ENCODE results near the gene INSYN2B.
"Not testable (repeated sequence)": the region's sequence is repeated elsewhere in the genome, so short reads cannot be mapped to it uniquely, and the experiment has no call there.

Gene INSYN2B

DNA sequence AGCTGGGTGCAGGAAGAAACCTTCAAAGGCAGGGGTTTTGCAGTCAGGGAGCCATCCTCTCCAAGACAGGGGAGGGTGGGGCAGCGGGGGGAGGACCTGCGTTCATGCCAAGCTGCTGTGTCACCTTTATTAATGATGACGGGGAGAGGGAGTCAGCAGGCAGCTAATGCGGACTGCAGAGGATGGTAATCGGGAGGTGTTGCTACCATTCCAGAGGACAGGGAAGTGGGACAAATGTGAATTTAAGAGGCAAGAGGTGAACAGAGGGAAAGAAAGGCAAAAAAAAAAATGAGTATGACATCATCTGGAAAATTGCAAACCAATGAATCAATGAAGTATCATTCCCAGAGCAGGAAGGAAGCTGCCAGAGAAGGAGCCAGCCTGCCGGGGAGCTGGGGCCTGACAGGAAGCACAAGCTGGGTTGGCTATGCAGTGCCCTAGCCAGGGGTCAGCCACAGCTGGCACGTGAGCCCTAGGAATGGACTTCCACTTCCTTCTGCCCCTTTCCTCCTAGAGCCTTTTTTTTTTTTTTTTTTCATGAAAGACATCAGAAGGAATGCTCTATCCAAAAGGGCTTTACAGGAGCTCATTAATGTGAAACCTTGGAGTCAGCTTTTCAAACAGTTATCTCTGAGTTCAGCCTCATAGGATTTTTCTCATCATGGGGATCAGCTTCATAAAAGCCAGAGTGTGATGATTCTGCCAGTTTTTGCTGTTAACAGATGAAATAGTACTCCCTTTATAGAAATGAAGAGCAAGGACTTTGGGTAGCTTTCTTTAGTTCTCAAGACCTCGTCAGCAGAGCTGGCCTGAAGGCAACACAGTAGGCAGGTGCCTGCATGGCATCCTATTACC, 9.2 kb downstream of the INSYN2B start:
- DNase-seq: no peak

DNA sequence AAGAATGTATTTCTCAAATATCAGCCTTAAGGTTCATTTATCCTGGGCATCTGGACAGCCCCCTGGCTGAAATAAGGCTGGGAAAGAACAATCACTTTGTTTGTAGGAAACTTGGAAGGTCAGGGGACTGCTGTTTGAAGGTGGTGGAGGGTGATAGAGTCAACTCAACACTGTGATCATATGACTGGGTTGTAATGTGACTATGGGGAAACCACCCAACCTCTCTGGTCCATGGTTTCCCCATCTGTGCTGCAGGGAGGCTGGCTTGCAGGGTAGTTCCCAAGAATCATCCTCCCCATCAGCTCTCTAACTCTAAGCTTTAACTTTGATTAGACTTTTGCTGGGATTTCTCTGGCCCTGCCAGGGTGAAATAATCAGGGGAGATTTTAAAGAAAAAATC, 10.0 kb downstream of the INSYN2B start:
- no peak for DNase-seq

DNA sequence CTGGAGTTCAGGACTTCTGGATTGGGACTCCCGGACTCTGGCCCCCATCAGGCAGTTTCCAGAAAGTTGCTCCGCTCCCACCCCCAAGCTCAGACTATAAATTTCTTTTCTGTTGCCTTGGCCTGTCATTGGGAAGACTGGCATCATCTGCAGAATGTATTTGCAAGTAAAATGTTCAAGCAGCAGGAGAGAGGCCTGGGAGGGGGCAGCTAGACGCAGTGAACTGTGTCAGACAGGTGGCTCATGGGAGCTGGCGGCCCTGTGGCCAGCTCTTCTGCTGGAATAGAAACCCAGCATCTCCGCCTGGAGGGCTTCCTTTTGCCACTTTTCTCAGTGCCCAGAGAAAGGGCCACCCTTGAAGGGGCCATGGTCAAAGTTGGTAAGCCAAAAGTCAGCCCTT, 16.0 kb downstream of the INSYN2B start:
- DNase-seq: no peak

DNA sequence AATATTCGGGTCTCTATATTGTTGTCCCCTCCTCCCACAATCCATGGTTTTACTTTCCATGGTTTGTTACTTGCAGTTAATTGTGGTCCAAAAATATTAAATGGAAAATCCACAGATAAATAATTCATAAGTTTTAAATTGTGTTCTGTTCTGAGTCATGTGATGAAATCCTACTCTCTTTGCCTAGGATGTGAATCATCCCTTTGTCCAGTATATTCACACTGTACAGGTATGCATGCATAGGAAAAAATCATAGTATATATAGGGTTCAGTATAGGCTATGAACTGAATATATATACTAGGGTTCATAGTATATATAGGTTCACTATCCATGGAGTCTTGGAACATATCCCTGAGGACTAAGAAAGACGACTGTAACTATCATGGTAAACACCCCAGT, 19.6 kb downstream of the INSYN2B start:
- no peak for DNase-seq

DNA sequence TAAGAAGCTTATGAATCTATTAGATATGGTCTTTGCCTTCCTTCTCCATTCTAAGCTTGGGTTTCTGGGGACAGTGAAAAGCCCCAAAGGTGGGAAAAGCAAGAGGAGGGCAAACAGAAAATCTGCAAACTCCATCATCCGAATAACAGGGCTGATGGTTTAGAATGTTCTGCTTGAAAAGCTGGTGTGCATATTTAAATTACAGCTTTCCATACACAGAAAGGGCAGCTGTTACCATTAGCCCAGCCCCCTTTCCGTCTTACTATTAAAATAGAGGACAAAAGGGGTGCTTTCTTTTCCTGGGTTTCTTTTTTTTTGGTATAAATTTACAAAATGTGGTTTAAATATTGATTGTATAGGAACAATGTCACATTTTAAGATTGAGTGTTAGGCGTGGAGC, 22.0 kb downstream of the INSYN2B start:
- no peak for DNase-seq

DNA sequence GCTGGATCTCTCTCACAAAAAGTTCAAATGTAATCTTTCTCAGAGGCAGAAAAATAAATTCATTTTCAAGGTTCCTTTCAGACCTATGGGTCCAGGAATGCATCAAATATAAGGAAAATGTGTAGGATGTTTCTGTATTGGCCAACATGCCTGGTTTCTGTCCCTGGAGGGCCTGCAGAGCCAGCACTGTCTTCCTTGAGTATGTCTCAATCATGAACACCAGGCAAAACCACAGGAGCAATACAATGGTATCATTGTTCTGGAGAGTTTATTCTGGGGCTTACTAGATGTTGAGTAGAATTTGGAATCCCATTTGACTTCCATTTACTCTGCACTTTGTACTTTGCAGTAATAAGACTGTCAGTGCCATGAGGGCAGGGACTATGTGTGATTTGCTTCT, 23.5 kb downstream of the INSYN2B start:
- no peak for DNase-seq

DNA sequence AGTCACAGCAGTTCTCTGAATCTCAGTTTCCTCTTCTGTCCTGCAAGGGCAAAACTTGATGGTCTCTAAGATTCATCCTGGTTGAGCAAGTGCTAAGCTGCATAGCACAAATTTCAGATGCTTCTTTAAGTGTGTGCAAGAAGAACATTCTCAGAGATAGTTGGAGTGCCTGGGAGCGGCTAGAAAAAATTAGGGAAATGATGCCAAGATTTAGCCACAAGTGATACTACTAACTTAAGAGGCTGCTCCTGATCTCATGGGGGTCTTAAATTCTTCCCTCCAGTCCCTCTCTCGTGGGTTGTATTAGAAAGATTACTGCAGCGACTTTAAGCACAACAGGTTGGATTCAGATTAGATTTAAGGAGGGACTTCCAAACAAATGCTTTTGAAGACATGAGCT, 24.2 kb downstream of the INSYN2B start:
- DNase-seq: no peak

DNA sequence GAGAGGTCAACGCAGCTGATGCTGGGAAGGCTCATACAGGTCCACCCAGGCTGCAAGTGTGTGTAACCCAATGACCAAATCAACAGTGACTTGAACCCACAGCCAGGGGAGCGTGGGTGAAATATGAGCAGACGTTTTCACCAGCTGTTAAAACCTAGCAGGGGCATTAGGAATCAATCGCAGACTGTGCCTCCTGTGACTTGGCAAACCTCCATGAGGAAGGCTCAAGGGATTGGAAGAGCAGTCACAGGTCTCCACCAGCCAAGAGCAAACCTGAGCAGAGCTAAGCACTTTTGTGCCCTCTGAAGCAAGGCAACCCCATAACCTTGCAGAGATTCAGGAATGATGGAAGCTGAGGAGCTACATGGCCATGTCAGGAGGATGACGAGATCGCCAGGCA, 25.5 kb downstream of the INSYN2B start:
- DNase-seq: no peak

DNA sequence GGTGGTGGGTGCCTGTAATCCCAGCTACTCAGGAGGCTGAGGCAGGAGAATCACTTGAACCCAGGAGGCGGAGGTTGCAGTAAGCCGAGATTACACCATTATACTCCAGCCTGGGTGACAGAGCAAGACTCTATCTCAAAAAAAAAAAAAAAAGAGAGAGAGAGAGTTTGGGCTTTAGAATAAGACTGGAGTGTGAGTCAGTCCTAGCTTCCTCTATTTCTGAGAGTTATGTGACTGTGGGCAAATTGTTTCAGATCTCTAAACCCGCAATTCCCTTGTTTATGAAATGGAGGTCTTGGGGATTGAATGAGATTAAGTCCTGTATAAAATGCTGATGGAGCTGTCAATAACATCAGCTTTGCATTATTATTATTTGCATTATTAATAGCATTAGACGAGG, 27.1 kb downstream of the INSYN2B start:
- not testable (repeated sequence) for DNase-seq

DNA sequence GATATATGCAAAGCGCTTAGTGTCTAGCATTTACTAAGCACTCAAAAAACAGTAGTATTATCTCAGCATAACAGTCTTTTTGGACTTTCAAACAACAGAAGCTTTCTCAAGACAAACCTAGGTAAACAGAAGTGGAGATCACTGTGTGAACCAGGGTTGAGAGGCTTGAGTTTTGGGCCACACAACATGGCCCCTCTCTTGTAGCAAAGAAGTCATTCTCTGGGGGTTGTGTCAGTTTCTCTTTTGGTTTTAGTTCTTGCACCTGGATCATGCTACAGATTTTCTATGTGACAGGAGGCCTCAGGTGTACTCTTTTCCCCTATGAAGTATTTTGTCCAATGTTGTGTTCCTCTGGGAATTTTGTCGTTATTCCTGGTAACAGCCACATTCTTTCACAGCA, 30.0 kb downstream of the INSYN2B start:
- DNase-seq: no peak

DNA sequence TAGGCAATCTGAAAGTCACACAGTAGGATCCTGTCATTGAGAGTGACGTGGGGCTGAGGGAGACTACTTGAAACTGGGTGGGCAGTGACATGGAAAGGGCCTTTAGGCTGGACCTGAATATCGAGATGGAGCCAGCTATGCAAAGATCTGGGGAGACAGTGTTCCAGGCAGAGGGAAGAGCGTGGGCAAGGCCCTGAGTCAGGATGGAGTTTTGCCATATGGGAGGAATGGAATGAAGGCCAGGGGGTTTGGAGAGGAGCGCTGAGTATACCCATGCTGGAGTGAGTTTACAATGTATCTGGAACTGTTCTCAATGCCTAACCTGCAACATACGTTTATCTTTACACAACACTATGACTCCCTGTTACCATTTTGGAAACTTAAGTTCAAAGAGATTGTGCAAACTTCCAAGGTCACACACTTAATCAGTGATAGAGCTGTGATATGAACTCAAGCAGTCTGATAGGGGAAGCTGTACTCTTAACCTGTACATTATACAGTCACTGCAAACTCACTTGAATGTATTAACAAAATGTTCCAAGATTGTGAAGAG, 33.5 kb downstream of the INSYN2B start:
- DNase-seq: no peak

DNA sequence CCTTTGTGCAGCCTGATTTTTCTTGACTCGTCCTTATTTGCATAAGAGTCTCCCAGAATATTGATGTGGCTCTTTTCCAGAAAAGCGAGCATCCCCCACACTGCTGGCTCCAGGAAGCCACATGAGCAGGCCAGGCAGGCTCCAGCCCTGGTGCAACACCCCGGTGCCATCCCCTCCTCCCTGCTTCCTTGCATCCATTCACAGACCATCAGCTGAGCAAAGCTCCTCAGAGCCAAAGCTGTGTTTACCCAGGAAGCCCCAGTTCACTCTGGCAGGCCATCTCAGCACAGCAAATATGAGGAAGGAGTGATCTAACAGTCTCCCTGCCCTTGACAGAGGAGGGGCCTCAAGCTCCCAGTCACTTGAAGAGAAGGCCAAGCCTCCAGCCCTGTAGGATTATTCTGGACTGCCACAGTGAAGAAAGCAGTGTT, 34.4 kb downstream of the INSYN2B start:
- no peak for DNase-seq

DNA sequence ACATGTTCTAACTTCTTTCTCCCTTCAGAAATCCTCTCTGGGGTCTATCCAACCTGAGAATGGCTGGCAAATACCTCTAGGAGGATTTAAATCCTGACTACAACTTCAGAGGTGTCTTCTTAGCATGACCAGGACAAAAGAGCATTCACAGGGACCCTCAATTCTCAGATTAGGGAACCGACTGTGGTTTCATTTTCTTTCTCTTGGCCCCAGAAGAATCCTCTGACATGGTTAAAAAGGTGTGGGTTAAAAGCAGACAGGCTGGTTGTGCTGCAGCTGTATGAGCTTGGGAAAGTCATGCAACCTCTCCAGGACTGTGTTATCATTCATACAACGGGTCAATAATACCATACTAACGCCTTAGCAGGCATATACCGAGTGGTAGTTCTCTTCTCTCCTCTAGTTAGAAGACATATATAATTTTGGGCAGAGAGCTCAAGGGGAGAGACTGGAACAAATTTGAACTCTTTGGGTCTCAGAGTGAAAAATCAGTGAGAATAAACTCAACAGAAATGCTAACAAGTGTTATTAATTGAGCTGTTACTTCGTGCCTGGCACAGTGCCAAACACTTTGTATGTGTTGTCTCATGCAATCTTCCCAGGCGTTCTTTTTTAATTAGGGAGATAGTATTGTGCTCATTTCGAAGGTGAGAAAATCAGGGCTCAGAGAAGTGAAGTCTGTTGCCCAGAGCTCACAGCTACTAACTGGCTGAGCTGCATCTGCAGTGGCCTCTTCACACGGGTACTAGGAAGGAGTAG, 35.2 kb downstream of the INSYN2B start:
- DNase-seq: no peak

DNA sequence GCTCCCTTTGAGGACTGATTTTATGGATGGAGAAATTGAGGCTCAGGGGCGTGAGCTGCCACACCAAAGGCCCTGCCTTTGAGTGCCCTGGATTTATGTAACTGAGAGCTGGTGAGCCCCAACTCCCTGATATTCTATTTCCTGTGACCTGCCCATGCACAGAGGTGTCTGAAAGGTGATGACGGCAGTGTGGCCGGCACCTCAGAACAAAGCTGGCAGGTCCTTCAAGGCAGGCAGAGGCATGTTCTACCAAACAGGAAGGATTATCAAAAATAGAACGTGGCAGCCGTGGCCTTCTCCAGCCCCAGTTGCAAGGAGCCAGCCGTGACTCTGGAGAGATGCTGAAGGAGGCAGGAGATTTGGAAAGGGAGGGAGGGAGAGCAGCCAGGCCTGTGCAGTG, 36.2 kb downstream of the INSYN2B start:
- DNase-seq: no peak

DNA sequence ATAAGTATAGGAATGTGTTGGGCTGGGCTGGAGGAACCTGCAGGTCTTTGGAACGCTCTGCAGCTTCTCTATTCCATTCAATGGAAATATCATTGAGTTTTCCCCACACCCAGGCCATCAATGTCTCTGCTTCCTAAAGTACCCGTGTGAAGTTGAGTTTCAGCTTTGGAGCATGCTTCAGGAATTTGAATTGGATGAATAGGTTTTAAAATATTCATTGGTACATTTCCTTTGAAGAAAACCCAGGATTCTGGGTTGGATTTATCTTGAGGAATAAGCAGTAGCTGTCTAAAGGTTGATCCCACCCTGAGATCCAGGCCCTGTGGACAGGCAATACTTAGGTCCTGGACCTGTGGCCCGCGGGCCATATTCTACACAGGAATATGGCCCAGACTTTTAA, 37.3 kb downstream of the INSYN2B start:
- DNase-seq: no peak

DNA sequence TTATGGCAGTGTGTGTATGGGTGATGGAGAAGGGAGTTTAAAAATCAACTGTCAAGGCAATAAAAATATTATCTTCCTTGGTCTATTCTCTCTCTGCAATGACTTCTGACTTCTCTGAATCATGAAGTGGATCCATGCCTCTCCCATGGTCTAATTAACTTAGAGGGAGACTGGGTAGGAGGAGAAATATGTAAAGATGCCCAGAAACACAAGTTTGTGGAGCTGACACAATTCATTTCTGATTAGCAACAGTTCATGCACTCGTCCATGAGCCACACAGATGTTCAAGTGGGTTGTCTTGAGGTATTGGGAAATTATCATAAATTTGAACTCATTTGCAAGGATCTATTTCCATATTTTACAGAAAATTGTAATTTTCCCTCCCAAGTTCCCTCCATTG, 38.1 kb downstream of the INSYN2B start:
- DNase-seq: no peak

DNA sequence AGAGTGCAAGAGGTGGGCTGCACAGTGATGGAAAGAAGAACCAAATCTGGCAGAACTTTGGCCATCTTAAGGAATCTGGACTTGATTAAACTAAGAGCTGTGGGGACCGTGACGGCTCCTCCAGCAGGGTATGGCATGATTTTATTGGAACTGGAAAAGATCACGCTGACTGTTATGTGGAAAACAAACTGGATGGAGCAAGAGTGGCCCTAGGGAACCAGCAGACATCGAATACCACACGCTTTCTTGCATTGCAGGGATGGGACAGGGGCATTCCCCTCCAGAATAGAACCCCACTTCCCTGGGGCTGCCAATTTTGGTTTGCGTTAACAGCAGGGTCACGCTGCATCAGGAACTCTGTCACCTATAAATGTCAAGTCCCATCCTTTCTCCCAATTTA, 38.8 kb downstream of the INSYN2B start:
- DNase-seq: no peak

DNA sequence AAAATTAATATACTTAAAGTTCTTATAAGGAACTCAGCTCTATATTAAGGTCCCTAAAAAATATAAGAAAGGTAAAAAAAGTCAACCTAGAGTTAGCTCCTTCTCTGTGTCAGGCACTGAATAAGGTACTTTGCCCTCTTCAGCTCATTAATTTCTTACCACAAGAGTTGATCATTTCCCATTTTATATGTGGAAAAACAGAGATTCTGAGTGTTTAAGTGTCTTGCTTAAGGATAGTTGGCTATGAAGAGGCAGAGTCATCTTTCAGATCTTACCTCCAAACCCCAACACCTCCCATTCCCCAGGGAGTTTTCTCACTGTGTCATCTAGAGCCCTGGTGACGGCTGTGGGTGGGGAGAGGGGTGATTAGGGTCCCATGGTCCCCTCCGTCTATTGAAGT, 40.6 kb downstream of the INSYN2B start:
- DNase-seq: no peak

DNA sequence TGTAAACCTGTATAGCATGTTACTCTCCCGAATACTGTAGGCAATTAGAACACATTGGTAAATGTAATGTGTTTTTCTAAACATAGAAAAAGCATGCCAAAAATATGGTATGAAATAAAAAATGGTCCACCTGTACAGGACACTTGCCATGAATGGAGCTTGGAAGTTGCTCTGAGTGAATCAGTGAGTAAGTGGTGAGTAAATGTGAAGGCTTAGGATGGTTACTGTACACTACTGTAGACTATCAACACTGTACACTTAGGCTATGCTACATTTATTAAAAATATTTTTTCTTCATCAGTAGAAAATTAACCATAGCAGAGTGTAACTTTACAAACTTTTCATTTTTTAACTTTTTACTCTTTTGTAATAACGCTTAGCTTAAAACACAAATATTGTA, 41.9 kb downstream of the INSYN2B start:
- DNase-seq: no peak

DNA sequence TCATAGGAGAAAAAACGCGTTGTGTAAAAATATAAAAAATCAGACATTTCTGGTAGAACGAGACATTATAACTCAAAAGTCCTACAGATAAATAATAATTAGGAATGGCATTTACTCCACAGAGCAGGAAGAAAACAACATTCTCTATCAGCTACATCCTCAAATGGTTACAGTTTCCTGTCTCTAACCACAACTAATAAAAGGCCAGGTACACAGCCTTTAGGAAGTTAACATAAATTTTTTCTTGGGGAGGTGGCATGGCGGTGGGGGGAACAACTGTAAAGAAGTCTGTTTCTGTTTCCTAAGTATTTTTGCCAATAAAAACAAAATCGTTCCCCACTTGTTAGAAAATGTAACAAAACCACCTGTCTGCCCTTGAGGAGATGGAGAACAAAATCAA, 44.5 kb downstream of the INSYN2B start:
- DNase-seq: no peak

DNA sequence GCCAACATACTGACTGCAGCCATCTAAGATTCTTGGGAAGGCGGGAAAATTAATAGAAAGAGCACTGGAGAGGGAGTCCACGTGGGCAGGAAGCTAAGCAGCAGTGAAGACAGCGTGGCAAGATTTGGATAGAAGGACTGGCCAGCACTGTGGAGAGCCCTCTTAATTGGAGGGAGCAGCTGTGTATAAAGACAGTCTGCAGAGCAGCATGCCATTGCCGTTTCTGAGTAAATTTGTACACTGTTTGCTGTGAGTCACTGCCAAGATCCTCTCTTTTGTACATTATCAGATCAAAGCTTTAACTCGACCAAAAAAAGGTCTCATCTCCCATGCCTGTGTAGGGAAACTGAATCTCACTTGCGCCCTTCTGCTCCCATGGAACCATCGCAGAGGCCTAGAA, 45.3 kb downstream of the INSYN2B start:
- no peak for DNase-seq

DNA sequence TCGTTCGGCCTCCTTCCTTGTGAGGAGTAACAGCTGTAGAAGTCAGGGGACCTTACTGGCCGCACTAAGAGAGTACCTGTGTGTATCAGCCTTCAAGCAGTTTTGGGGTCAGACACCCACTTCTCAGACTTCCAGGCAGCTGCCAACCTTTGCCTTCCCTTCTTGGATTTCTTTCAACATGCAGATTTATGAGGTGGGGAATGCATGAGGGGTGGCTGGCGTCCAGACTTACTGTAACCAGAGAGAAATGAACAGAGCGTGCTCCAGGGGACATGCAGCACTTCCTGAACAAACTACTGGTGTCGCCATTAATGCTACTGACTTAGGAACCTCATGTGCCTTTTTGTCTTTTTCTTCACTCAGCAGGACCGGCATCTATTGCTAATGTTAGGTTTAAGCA, 46.7 kb downstream of the INSYN2B start:
- no peak for DNase-seq

DNA sequence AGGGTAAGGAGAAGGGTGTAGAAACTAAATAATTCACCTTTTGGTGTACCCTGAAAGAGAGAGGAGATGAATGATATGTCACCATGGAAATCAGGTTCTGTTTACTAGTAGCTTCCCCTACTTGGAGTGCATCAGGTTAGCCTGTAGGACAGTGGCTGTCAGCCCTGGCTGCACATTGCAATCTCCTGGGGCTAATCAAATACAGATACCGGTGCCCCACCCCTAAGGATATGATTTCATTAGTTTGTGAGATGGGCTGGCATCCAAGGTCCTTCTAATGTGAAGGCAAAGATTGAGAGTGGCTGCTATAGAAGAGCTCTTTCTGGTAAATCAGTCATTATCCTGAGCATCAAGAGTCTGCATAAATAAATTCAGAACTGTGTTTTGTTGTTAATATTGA, 47.2 kb downstream of the INSYN2B start:
- DNase-seq: no peak

DNA sequence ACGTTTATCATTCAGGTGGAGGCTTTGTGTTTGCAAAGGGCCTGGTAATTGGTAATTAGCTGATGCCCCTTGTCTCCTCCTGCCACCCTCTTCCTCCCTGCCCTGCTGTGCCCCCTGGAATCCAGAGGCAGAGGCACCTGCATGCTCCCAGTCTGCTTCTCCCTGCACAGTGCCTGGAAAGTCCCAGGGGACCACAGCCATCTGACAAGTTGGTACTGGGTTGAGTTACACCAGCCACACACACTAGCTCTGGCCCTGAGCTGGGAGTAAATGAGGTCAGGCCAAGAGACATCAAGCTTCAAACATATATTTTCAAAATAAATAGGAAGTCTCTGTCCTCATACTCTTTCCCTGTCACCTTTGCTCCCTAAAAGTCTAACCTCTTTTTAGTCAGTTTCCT, 56.3 kb downstream of the INSYN2B start:
- no peak for DNase-seq
